ENCODE measurements around the gene ECSIT.
"Not testable (repeated sequence)": the region's sequence is repeated elsewhere in the genome, so short reads cannot be mapped to it uniquely, and the experiment has no call there.

The ECSIT gene

GRCh38 chr19:11499220-11499726 is 29.7 kb downstream of the ECSIT start:
- no peak for DNase-seq

GRCh38 chr19:11496391-11497163 is 32.4 kb downstream of the ECSIT start:
- DNase-seq = no peak

GRCh38 chr19:11495885-11496284 is 33.0 kb downstream of the ECSIT start:
- no peak for DNase-seq

GRCh38 chr19:11495481-11495880 is 33.5 kb downstream of the ECSIT start:
- no peak for DNase-seq

- no peak for DNase-seq
Observed at GRCh38 chr19:11494634-11495285, 34.2 kb downstream of the ECSIT start.

- DNase-seq = no peak
Observed at GRCh38 chr19:11489378-11489777, 39.6 kb downstream of the ECSIT start.

GRCh38 chr19:11486661-11487503 is 42.1 kb downstream of the ECSIT start:
- no peak for DNase-seq

GRCh38 chr19:11485245-11485837 is 43.6 kb downstream of the ECSIT start:
- DNase-seq = no peak

- DNase-seq = no peak
Observed at GRCh38 chr19:11483366-11484111, 45.4 kb downstream of the ECSIT start.

- peak; percentile 79 for DNase-seq
Observed at GRCh38 chr19:11482384-11483050, 46.4 kb downstream of the ECSIT start.

- DNase-seq = peak; percentile 97
Observed at GRCh38 chr19:11481534-11482383, 47.2 kb downstream of the ECSIT start.

GRCh38 chr19:11480715-11481533 is 48.0 kb downstream of the ECSIT start, which contains the start of gene ELAVL3:
Gene ELAVL3, minus strand, starts transcription at chr19:11481046. Its CDS starts 438 bp downstream, at chr19:11480608.
- DNase-seq = peak; percentile 76

GRCh38 chr19:11479898-11480714 is 48.8 kb downstream of the ECSIT start:
- no peak for DNase-seq

- peak; percentile 65 for DNase-seq
Observed at GRCh38 chr19:11479090-11479897, 49.6 kb downstream of the ECSIT start.

- DNase-seq = no peak
Observed at GRCh38 chr19:11478167-11479089, 50.5 kb downstream of the ECSIT start.

- no peak for DNase-seq
Observed at GRCh38 chr19:11475861-11476260, 53.1 kb downstream of the ECSIT start.

- DNase-seq = not testable (repeated sequence)
Observed at GRCh38 chr19:11475343-11475742, 53.6 kb downstream of the ECSIT start.
